CD14-positive monocyte (primary cell): Measurements from ENCODE around the gene LSM4. TPM values are rescaled to one million over a fixed set of nuclear protein-coding genes. Genes with fewer than 3 reads are reported as not detected.

Experiments used
- DNase-seq, 3 donors: peaks; one replicate each; pipeline ENCODE4 v3.0.0-alpha.2; 2011 to 2022
- H2AFZ ChIP-seq: 2 replicates; pipeline ENCODE4 v1.6.0; 2012; ENCODE audit warnings: mild to moderate bottlenecking, low read depth, low read length, inconsistent platforms; ENCODE audit not compliant: insufficient read depth, poor library complexity, severe bottlenecking
- H3K27ac ChIP-seq, 2 donors: 1 replicate in 1 of 2; 2 replicates in 1 of 2; pipeline ENCODE4 v1.5.1; 2012 to 2013; ENCODE audit warnings: low read length in 2 of 2, control low read depth in 1 of 2, inconsistent platforms in 1 of 2, low read depth in 1 of 2, mild to moderate bottlenecking in 1 of 2
- H3K27me3 ChIP-seq, 2 donors: one replicate each; pipeline versions ENCODE4 v1.6.0 to v1.6.1; 2011 to 2013; ENCODE audit warnings: low read length in 2 of 2; ENCODE audit not compliant: control insufficient read depth in 2 of 2, insufficient read depth in 2 of 2
- H3K36me3 ChIP-seq, 2 donors: replicated peaks in 1 of 2; 1 replicate in 1 of 2; 2 replicates in 1 of 2; pipeline versions ENCODE4 v1.5.1 to v1.6.1; 2012 to 2013; ENCODE audit warnings: low read length in 2 of 2, control low read depth in 1 of 2, inconsistent platforms in 1 of 2, mild to moderate bottlenecking in 1 of 2; ENCODE audit not compliant: insufficient read depth in 2 of 2, control insufficient read depth in 1 of 2
- H3K4me1 ChIP-seq, 2 donors: 1 replicate in 1 of 2; 2 replicates in 1 of 2; pipeline versions ENCODE4 v1.5.1 to v1.6.1; 2012 to 2013; ENCODE audit warnings: low read length in 2 of 2, control low read depth in 1 of 2, inconsistent platforms in 1 of 2, mild to moderate bottlenecking in 1 of 2, moderate library complexity in 1 of 2; ENCODE audit not compliant: insufficient read depth in 2 of 2, control insufficient read depth in 1 of 2
- H3K4me2 ChIP-seq: replicated peaks from 2 replicates; pipeline ENCODE3; 2012; ENCODE audit warnings: low read length, moderate library complexity, mild to moderate bottlenecking; ENCODE audit not compliant: poor library complexity, severe bottlenecking; ENCODE audit errors: extremely low read depth
- H3K4me3 ChIP-seq, 3 experiments: fragments of 200-600 bp in 1 of 3; sonication (generic) in 1 of 3; replicated peaks in 1 of 3; 1 replicate in 2 of 3; 2 replicates in 1 of 3; pipeline ENCODE4 v1.5.1; 2011 to 2013; ENCODE audit warnings: low read length in 3 of 3, mild to moderate bottlenecking in 3 of 3, control low read depth in 2 of 3, low read depth in 2 of 3, inconsistent platforms in 1 of 3, moderate library complexity in 1 of 3
- H3K79me2 ChIP-seq: 2 replicates; pipeline ENCODE4 v1.6.0; 2012; ENCODE audit warnings: mild to moderate bottlenecking, control low read depth, inconsistent platforms, low read length, moderate library complexity; ENCODE audit not compliant: insufficient read depth
- H3K9ac ChIP-seq: 2 replicates; pipeline ENCODE4 v1.6.0; 2017; ENCODE audit warnings: low read length, mild to moderate bottlenecking; ENCODE audit not compliant: insufficient read depth, poor library complexity, severe bottlenecking
- H3K9me3 ChIP-seq, 2 donors: replicated peaks in 1 of 2; 1 replicate in 1 of 2; 2 replicates in 1 of 2; pipeline versions ENCODE4 v1.5.1 to v1.6.1; 2012 to 2013; ENCODE audit warnings: low read length in 2 of 2, control low read depth in 1 of 2; ENCODE audit not compliant: control insufficient read depth in 1 of 2, insufficient read depth in 1 of 2
- H4K20me1 ChIP-seq: 2 replicates; pipeline ENCODE4 v1.6.0; 2012; ENCODE audit warnings: mild to moderate bottlenecking, low read length, control low read depth, moderate library complexity; ENCODE audit not compliant: insufficient read depth
- H3K27ac Mint-ChIP-seq, 7 donors: one replicate each; pipeline ENCODE4 v1.8.0; 2020; ENCODE audit warnings: mild to moderate bottlenecking in 7 of 7, mixed read lengths in 7 of 7, moderate library complexity in 6 of 7, inconsistent platforms in 2 of 7
- H3K27me3 Mint-ChIP-seq, 3 donors: one replicate each; pipeline ENCODE4 v1.8.0; 2021 to 2022; ENCODE audit warnings: low read depth in 3 of 3, mild to moderate bottlenecking in 3 of 3, mixed read lengths in 3 of 3, moderate library complexity in 3 of 3, inconsistent platforms in 1 of 3
- H3K36me3 Mint-ChIP-seq, 2 donors: one replicate each; pipeline ENCODE4 v1.8.0; 2020; ENCODE audit warnings: mixed read lengths in 2 of 2, inconsistent platforms in 1 of 2, mild to moderate bottlenecking in 1 of 2
- H3K4me1 Mint-ChIP-seq: one replicate; pipeline ENCODE4 v1.8.0; 2020; ENCODE audit warnings: mild to moderate bottlenecking, mixed read lengths
- H3K4me3 Mint-ChIP-seq, 2 donors: one replicate each; pipeline ENCODE4 v1.8.0; 2020; ENCODE audit warnings: mild to moderate bottlenecking in 2 of 2, mixed read lengths in 2 of 2, moderate library complexity in 1 of 2
- H3K9me3 Mint-ChIP-seq, 7 donors: one replicate each; pipeline ENCODE4 v1.8.0; 2020 to 2022; ENCODE audit warnings: mixed read lengths in 7 of 7, mild to moderate bottlenecking in 6 of 7, moderate library complexity in 6 of 7, inconsistent platforms in 2 of 7
- WGBS: methylation state at CpG from one replicate; pipeline ENCODE4 v1.1.5; 2013; ENCODE audit warnings: missing lambda C conversion rate; ENCODE audit not compliant: insufficient coverage; 5-methylcytosine and 5-hydroxymethylcytosine counted together
- intact Hi-C, 2 donors: fragments of 100-400 bp; cut with micrococcal nuclease; formaldehyde crosslinking; loops; one replicate each; pipeline versions ENCODE4 v1.15.0 to v1.15.1; 2023
- polyA plus RNA-seq, 3 donors: library from polyadenylated mRNA; depleted of rRNA in 1 of 3; unstranded in 2 of 3; stranded (reverse) in 1 of 3; fragments of 300-500 nt in 2 of 3; fragments of >200 nt in 1 of 3; fragmentation: Illumina TruSeq in 2 of 3; gene quantifications; 1 replicate in 2 of 3; 2 replicates in 1 of 3; pipeline ENCODE4 v1.2.3, GENCODE V29; 2012 to 2021
- TF ChIP-seq, protein P1 (sequence below): fragments of 200-600 bp; IDR thresholded peaks from one replicate; pipeline ENCODE4 v1.8.0; 2022; ENCODE audit warnings: antibody characterized with exemption, mild to moderate bottlenecking

The LSM4 gene
- polyA plus RNA-seq, 3 donors: 66.5 to 143 (median 97.0) TPM

DNA sequence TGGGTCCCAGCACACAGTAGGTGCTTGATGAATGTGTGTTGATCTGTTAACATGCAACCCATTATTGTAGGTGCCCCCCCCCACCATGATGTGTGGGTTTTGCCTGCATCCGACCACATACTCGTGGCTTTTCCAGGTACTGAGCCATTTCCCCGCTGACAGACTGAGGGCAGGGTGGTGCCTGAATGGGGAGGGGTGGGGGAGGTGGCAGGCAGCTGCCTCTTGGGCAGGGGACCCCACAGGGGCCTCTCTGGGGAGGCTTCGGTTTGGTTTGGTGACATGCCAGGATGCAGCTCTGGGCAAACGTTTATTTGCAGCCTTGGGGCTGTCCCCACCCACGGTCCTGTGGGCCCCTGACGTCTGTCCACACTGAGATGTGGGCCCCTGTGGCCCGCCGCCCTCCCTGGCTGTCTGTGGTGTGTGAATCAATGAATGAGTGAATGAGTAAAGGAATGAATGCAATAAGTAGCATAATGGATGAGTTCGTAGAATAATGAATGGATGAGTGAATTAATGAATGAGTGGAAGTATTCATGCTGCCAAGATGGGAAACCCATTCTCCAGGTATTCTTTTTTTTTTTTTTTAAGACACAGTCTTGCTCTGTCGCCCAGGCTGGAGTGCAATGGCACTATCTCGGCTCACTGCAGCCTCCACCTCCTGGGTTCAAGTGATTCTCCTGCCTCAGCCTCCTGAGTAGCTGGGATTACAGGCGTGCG, 32.4 kb downstream of the LSM4 start:
- H3K36me3 Mint-ChIP-seq: peaks cover 2 to 6% of the 10 kb centered on the region in 2 donors
- intact Hi-C loops: loop anchor here (1.0 kb wide), 2 partner anchors 8 to 11 kb away; no protein-coding TSS in a partner anchor
- H3K4me3 Mint-ChIP-seq: peak overlapping the region; percentile 87 to 92
- Histone ChIP-seq H3K36me3 (no peaks in the 10 kb centered on the region), H3K27ac (peak overlapping the region; percentile 99 to 100), H3K4me3 (peak overlapping the region in 1 of 3 experiments; percentile 94), H3K9ac (peak overlapping the region; percentile 89), H3K4me2 (peak overlapping the region; percentile 97), H3K27me3 (no peaks in the 10 kb centered on the region), H4K20me1 (no peaks in the 10 kb centered on the region), H3K79me2 (no peaks in the 10 kb centered on the region), H2AFZ (no peak overlapping the region), H3K9me3 (no peaks in the 10 kb centered on the region), H3K4me1 (peaks cover 41 to 50% of the 10 kb centered on the region in 2 donors)
- TF ChIP-seq, protein P1, sequence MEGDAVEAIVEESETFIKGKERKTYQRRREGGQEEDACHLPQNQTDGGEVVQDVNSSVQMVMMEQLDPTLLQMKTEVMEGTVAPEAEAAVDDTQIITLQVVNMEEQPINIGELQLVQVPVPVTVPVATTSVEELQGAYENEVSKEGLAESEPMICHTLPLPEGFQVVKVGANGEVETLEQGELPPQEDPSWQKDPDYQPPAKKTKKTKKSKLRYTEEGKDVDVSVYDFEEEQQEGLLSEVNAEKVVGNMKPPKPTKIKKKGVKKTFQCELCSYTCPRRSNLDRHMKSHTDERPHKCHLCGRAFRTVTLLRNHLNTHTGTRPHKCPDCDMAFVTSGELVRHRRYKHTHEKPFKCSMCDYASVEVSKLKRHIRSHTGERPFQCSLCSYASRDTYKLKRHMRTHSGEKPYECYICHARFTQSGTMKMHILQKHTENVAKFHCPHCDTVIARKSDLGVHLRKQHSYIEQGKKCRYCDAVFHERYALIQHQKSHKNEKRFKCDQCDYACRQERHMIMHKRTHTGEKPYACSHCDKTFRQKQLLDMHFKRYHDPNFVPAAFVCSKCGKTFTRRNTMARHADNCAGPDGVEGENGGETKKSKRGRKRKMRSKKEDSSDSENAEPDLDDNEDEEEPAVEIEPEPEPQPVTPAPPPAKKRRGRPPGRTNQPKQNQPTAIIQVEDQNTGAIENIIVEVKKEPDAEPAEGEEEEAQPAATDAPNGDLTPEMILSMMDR: no peak
- peak in 2 of 3 donors; percentile 11 to 30 for DNase-seq
- H3K27me3 Mint-ChIP-seq: peaks cover 0 to 3% (median 2%) of the 10 kb centered on the region in 3 donors
- H3K4me1 Mint-ChIP-seq: peaks cover 42% of the 10 kb centered on the region
- H3K27ac Mint-ChIP-seq: peak overlapping the region; percentile 91 to 100 (median 99)
- 22% methylated on average over 9 of the region's 14 CpGs for WGBS
- H3K9me3 Mint-ChIP-seq: peaks cover 0 to 2% (median 0%) of the 10 kb centered on the region in 7 donors

GRCh38 chr19:18289471-18290301, 33.2 kb downstream of the LSM4 start:
- DNase-seq: no peak
- Histone ChIP-seq H3K27me3 (no peaks in the 10 kb centered on the region), H3K79me2 (no peaks in the 10 kb centered on the region), H3K9me3 (no peaks in the 10 kb centered on the region), H2AFZ (no peak overlapping the region), H3K9ac (no peak overlapping the region), H3K4me2 (peak overlapping the region; percentile 97), H3K27ac (peak overlapping the region; percentile 6 to 10), H3K4me3 (peak overlapping the region in 1 of 3 experiments; percentile 94), H3K4me1 (peaks cover 41 to 50% of the 10 kb centered on the region in 2 donors), H4K20me1 (no peaks in the 10 kb centered on the region), H3K36me3 (no peaks in the 10 kb centered on the region)
- Mint-ChIP-seq H3K27me3 (peaks cover 0 to 3% (median 2%) of the 10 kb centered on the region in 3 donors), H3K4me3 (peak overlapping the region; percentile 49 to 87), H3K4me1 (peaks cover 41% of the 10 kb centered on the region), H3K36me3 (peaks cover 1 to 2% of the 10 kb centered on the region in 2 donors), H3K9me3 (no peaks in the 10 kb centered on the region), H3K27ac (peak overlapping the region; percentile 59 to 99 (median 98))
- TF ChIP-seq, protein P1: no peak
- intact Hi-C loops: no loop called here
- WGBS: 58% methylated on average over 6 of the region's 12 CpGs
